HG02798 (cell line): ENCODE results near the gene MARCHF7.
"Not testable (repeated sequence)": the region's sequence is repeated elsewhere in the genome, so short reads cannot be mapped to it uniquely, and the experiment has no call there.

Experiments
- ATAC-seq: cut with Tn5 transposase; IDR thresholded peaks from one replicate; pipeline ENCODE4 v1.9.1; 2021; ENCODE audit warnings: mild to moderate bottlenecking; ENCODE audit not compliant: unreplicated experiment, poor library complexity

MARCHF7 gene

DNA sequence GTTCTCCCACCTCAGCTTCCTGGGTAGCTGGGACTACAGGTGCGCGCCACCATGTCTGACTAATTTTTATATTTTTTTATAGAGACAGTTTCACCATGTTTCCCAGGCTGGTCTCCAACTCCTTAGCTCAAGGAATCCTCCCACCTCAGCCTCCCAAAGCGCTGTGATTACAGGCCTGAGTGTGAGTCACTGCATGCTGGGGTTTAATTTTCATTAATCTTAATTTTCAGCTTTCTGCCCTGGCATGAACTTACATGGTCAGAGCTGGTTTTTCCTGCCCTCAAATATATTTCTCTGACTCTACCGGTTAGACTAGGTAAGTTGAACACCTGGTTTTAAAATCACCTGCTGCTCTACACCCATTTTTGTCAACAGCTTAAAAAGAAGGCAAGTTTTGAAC lies 3.1 kb downstream of the MARCHF7 start:
- no peak for ATAC-seq

- not testable (repeated sequence) for ATAC-seq
Measured at GRCh38 chr2:159716409-159716808, 4.1 kb downstream of the MARCHF7 start.

- no peak for ATAC-seq
Measured at GRCh38 chr2:159716857-159717256, 4.6 kb downstream of the MARCHF7 start.

GRCh38 chr2:159720676-159721075 lies 8.4 kb downstream of the MARCHF7 start:
- ATAC-seq: no peak

GRCh38 chr2:159722580-159722979 lies 10.3 kb downstream of the MARCHF7 start:
- ATAC-seq: no peak

- not testable (repeated sequence) for ATAC-seq
Measured at GRCh38 chr2:159724795-159725572, 12.7 kb downstream of the MARCHF7 start.

DNA sequence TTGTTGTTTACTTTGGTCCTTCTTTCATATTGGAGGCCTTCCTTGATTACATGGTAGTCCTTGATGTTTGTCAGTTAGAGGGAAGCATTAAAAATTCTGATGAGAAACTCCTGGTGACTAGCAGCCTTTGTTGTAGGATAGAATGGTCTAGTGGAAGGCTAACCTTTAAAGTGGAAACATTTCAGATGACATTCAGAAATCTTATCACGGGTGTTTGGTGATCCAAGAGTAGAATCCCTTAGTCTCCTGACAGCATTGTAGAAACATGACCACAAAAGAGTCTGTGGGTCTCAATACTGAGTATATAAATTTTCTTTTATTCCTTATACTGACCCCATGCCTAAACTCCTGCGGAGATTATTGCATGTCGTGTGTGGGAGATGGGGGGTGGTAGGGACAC lies 13.4 kb downstream of the MARCHF7 start:
- ATAC-seq: no peak

DNA sequence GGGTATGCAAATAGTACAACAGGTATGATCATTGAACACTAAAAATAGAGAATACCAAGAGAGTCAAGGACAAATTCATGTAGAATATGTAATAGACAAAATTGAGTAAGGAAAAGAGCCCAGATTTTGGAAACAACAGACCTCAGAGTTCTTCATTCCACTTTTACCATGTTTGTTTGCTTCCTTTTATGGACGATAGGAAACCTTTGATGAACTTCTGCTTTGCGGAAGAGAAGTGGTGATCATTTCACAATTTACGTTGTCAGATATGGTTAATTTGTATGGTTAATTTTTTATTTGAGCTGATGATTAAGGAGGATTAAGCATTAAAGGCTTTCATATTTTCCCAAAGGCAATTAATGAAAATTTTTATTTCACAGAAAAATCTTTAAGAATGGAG lies 16.3 kb downstream of the MARCHF7 start:
- no peak for ATAC-seq

DNA sequence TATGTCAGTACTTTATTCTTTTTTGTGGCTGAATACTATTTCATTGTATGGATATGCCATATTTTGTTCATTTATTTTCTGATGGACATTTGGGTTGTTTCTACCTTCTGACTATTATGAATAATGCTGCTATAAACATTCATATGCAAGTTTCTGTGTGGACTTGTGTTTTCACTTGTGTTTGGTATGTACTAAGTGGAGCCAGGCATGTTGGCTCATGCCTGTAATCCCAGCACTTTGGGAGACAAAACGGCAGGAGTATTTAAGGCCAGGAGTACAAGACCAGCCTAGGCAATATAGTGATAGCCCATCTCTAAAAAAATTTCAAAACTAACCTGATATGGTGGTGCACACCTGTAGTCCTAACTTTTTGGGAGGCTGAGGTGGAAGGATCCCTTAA lies 23.3 kb downstream of the MARCHF7 start:
- ATAC-seq: no peak

DNA sequence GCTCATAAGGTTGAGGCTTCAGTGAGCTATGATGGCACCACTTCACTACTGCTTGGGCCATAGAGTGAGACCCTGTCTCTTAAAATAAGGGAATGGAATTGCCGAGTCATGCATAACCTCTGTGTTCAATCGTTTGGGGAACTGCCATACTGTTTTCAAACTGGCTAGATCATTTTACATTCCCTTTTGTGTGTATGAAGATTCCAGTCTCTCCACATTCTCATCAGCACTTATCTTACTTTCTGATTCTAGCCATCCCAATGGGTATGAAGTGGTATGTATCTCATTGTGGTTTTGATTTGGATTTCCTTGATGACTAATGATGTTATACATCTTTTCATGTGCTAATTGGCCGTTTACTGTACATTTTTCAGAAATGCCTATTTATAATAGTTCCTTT lies 23.7 kb downstream of the MARCHF7 start:
- no peak for ATAC-seq

DNA sequence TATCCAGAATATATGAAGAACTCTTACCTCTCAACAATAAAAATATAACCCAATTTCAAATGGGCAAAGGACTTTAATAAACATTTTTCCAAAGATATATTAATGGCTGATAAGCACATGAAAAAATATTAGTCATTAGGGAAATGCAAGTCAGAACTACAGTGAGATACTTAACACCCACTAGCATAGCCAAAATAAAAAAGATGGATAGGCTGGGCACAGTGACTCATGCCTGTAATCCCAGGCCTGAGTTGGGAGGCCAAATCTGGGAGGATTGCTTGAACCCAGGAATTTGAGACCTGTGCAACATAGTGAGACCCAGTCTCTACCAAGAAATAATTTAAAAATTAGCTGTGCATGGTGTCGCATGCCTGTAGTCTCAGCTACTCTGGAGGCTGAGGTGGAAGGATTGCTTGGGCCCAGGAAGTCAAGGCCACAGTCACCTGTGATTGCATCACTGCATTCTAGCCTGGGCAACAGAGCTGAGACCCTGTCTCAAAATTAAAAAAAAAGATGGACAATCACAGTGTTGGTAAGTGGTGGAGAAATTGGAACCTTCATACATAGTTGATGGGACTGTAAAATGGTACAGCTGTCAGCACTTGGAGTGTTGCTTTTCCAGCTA lies 25.1 kb downstream of the MARCHF7 start:
- ATAC-seq: no peak

GRCh38 chr2:159737917-159738296 lies 25.6 kb downstream of the MARCHF7 start:
- ATAC-seq: no peak

DNA sequence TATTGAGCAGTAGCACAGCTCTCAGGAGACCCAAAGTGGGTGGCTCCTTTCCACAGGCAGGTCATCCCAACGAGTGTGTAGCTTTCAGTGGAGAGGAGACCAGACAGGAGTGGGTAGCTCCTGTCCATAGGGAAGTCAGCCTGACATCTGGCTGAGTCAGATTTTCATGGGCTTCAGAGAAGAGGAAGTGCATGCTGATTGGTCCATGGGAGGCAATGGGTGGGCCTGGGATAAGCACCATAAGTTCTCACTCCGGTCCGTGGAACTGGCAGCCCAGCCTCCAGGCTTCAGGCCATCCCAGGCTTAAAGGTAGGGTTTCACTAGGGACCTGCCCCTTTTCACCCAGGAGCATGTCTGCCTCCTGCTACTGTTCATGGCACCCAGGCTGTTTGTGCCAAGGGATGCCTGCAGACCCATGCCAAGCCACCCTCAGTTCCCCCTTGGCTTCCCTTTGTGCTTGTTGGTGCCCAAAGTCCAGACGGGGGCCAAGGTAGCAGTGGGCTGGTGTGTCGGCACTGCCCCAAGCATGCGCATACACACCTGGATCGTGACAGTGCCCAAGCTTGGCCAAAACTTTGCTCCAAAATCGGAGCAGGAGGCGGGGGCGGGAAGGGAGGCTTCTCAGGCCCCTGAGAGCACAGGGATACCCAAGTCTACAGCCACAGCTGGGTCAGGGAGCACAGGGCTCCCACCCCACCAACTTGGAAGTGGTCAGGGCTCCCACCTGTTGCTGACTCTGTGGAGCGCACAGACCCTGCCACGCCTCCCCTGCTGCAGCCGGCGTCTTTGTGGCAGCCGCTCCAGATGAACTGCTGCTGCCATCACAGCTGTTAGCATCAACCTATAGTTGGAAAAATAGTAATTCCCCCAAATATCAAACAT lies 26.4 kb downstream of the MARCHF7 start:
- no peak for ATAC-seq

GRCh38 chr2:159742846-159743245 lies 30.5 kb downstream of the MARCHF7 start:
- no peak for ATAC-seq

DNA sequence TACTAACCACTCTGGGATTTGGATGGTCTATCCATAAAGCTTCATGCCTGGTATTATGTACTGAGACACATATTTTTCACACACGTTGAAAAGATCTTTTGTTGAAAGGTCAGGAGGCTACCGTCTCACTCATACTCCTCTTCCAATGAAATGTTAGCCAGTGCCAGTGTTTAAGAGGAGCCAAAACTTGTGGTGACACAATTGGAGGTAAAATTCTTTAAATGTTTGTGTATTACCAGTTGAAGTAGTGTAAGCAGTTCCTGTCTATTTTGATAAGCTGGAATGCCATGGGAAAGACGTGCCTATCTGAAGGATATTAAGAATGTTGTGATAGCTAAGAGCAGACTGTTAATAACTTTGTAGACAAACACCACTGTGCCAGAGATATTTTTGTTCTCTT lies 32.1 kb downstream of the MARCHF7 start:
- ATAC-seq: no peak

- not testable (repeated sequence) for ATAC-seq
Measured at GRCh38 chr2:159745237-159745636, 32.9 kb downstream of the MARCHF7 start.

- no peak for ATAC-seq
Measured at GRCh38 chr2:159748089-159748488, 35.8 kb downstream of the MARCHF7 start.

- ATAC-seq: no peak
Measured at GRCh38 chr2:159750873-159751272, 38.6 kb downstream of the MARCHF7 start.

DNA sequence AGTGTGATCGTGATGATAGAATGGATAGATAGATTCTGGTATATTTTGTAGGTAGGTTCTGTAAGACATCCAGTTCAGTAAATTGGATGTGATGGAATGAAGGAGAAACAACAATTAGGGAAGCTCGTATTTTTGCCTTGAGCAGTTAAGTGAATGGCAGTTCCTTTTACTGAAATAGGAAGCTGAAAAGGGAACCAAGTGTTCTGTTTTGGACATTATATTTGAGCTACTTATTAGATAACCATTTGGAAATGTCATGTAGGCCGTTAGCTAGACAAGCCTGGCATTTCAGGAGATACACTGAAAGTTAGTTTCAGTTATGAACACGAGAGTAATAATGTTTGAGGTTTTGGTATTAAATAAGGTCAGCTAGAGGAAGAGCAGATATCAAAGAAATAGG lies 41.5 kb downstream of the MARCHF7 start:
- ATAC-seq: no peak

- ATAC-seq: no peak
Measured at GRCh38 chr2:159755014-159755413, 42.7 kb downstream of the MARCHF7 start.

DNA sequence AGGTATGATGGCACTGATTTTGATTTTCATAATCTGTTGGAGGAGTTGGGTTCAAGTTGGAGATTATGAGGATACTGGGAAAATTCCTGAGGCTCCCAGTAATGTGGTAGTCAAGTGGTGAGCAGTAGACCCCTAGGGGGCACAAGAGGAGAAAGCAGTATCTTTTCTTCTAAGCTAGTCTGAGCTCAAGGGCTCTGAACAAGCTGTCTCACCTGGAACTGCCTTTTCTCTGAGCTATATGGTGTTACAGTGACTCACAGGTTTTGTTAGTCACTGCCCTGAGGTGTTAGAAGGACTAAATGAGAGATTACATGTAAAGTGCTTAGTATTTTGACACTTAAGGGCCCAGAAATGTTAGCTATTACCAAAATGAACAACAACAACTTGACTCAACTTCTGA lies 43.5 kb downstream of the MARCHF7 start:
- no peak for ATAC-seq
